HAP-1 (cell line): Measurements from ENCODE around the gene EIF1.

Experiments
- DNase-seq, 2 experiments: peaks; one replicate each; pipeline ENCODE4 v3.0.0-alpha.2; 2016 to 2020; ENCODE audit warnings: low spot score in 2 of 2
- H3K27me3 ChIP-seq: fragments of 250-450 bp; sonication (Bioruptor Pico); 2 replicates; pipeline ENCODE4 v1.5.1; 2020; ENCODE audit warnings: low read depth, mild to moderate bottlenecking, moderate library complexity
- H3K36me3 ChIP-seq: fragments of 250-450 bp; sonication (Bioruptor Pico); replicated peaks from 2 replicates; pipeline ENCODE4 v1.5.1; 2020; ENCODE audit warnings: mild to moderate bottlenecking
- H3K4me1 ChIP-seq: fragments of 250-450 bp; sonication (Bioruptor Pico); 2 replicates; pipeline ENCODE4 v1.5.1; 2020; ENCODE audit warnings: mild to moderate bottlenecking
- H3K4me3 ChIP-seq: fragments of 250-450 bp; sonication (Bioruptor Pico); 2 replicates; pipeline ENCODE4 v1.5.1; 2020; ENCODE audit warnings: mild to moderate bottlenecking, moderate library complexity
- H3K9me3 ChIP-seq: fragments of 250-450 bp; sonication (Bioruptor Pico); 2 replicates; pipeline ENCODE4 v1.5.1; 2020; ENCODE audit warnings: mild to moderate bottlenecking, moderate library complexity
- in situ Hi-C: fragments of 300-500 bp; cut with MboI; formaldehyde crosslinking; loops from 3 replicates; pipeline ENCODE4 v1.14.3; 2020; ENCODE audit warnings: low sequenced_read_pairs, inconsistent platforms, mixed read lengths

The EIF1 gene

DNA sequence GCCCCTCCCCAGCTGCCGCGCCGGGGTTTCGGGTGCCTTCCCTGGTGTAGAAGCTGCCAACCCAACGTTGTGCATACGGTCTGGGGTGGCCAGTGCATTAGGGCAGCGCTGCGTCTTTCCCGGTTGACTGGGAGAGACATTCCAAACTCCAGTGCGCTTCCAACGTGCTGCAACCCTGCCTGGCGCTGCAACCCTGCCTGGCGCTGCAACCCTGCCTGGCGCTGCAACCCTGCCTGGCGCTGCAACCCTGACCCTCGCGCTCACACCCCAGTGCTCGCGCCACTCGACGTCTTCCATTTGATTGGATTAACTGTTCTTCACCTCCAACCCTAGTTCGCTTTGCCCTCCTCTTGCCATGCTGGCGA, 46.2 kb downstream of the EIF1 start:
- Histone ChIP-seq H3K4me3 (peak overlapping the region; percentile 75), H3K27me3 (peaks cover 27% of the 10 kb centered on the region), H3K4me1 (peaks cover 6% of the 10 kb centered on the region; the same call in 1 of the 2 replicates), H3K9me3 (no peaks in the 10 kb centered on the region), H3K36me3 (no peaks in the 10 kb centered on the region)
- in situ Hi-C loops, result loop anchor here (5.0 kb wide), 1 partner anchor 67 kb away; no protein-coding TSS in a partner anchor
- no peak for DNase-seq

GRCh38 chr17:41735744-41736143, 47.1 kb downstream of the EIF1 start:
- no peaks in the 10 kb centered on the region for H3K36me3 ChIP-seq
- H3K9me3 ChIP-seq, result no peaks in the 10 kb centered on the region
- in situ Hi-C loops, result loop anchor here (5.0 kb wide), 1 partner anchor 67 kb away; no protein-coding TSS in a partner anchor
- DNase-seq, result no peak
- peaks cover 6% of the 10 kb centered on the region; the same call in 1 of the 2 replicates for H3K4me1 ChIP-seq
- H3K27me3 ChIP-seq, result peaks cover 27% of the 10 kb centered on the region
- no peak overlapping the region for H3K4me3 ChIP-seq

DNA sequence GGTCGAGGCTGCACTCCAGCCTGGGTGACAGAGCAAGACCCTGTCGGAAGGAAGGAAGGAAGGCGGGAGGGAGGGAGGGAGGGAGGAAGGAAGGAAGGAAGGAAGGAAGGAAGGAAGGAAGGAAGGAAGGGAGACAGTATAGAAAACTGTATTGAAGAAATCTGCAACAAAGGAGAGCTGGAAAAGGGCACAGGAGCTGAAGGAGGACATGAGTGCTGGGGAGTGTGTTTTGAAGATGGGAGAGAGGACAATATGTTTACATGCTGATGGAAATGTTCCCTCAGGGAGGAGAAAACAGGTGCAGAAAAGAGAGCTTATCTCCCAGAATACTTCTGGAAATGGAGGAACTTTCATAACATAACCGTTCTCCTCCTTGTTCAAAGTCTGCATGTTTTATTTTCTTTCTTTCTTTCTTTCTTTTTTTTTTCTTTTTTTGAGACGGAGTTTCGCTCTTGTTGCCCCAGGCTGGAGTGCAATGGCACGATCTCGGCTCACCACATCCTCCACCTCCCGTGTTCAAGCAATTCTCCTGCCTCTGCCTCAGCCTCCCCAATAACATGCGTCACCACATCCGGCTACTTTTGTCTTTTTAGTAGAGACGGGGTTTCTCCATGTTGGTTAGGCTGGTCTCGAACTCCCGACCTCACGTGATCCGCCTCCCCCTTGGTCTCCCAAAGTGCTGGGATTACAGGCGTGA, 48.4 kb downstream of the EIF1 start:
- in situ Hi-C loops, result loop anchor here (5.0 kb wide), 1 partner anchor 65 kb away; no protein-coding TSS in a partner anchor
- Histone ChIP-seq H3K36me3 (no peaks in the 10 kb centered on the region), H3K4me3 (no peak overlapping the region), H3K4me1 (peaks cover 6% of the 10 kb centered on the region; the same call in 1 of the 2 replicates), H3K9me3 (no peaks in the 10 kb centered on the region), H3K27me3 (peaks cover 27% of the 10 kb centered on the region)
- DNase-seq, result no peak

DNA sequence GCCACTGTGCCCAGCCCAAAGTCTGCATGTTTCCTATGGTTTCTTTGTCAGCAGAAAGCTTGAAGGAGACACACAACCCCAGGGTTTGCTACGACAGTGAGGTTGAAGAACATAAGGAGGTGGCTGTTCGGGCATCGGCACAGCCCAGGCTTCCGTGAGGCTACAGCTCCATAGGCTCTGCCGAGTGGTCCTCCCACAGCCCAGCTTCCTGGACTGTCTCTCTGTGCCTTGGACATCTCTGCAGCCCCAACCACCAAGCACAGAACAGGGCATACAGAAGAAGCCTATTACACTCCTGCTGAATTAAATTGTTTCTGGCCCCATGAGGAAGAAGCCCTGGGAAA, 49.0 kb downstream of the EIF1 start:
- no peak for DNase-seq
- H3K9me3 ChIP-seq, result no peaks in the 10 kb centered on the region
- H3K4me1 ChIP-seq, result peaks cover 6% of the 10 kb centered on the region; the same call in 1 of the 2 replicates
- H3K36me3 ChIP-seq, result no peaks in the 10 kb centered on the region
- H3K27me3 ChIP-seq, result peaks cover 27% of the 10 kb centered on the region
- in situ Hi-C loops, result loop anchor here (5.0 kb wide), 1 partner anchor 65 kb away; no protein-coding TSS in a partner anchor
- no peak overlapping the region for H3K4me3 ChIP-seq

- Histone ChIP-seq H3K4me3 (no peak overlapping the region), H3K9me3 (no peaks in the 10 kb centered on the region), H3K4me1 (peaks cover 6% of the 10 kb centered on the region; the same call in 1 of the 2 replicates), H3K27me3 (peaks cover 27% of the 10 kb centered on the region), H3K36me3 (no peaks in the 10 kb centered on the region)
- peak; percentile 77 to 90 for DNase-seq
- in situ Hi-C loops, result loop anchor here (5.0 kb wide), 1 partner anchor 64 kb away; no protein-coding TSS in a partner anchor
These were observed 49.6 kb downstream of the EIF1 start for GRCh38 chr17:41738077-41738800.

GRCh38 chr17:41738801-41739112, 50.1 kb downstream of the EIF1 start:
- in situ Hi-C loops, result loop anchor here (5.0 kb wide), 1 partner anchor 64 kb away; no protein-coding TSS in a partner anchor
- DNase-seq, result no peak
- Histone ChIP-seq H3K4me3 (no peak overlapping the region), H3K27me3 (peaks cover 27% of the 10 kb centered on the region), H3K4me1 (peaks cover 6% of the 10 kb centered on the region; the same call in 1 of the 2 replicates), H3K9me3 (no peaks in the 10 kb centered on the region), H3K36me3 (no peaks in the 10 kb centered on the region)

DNA sequence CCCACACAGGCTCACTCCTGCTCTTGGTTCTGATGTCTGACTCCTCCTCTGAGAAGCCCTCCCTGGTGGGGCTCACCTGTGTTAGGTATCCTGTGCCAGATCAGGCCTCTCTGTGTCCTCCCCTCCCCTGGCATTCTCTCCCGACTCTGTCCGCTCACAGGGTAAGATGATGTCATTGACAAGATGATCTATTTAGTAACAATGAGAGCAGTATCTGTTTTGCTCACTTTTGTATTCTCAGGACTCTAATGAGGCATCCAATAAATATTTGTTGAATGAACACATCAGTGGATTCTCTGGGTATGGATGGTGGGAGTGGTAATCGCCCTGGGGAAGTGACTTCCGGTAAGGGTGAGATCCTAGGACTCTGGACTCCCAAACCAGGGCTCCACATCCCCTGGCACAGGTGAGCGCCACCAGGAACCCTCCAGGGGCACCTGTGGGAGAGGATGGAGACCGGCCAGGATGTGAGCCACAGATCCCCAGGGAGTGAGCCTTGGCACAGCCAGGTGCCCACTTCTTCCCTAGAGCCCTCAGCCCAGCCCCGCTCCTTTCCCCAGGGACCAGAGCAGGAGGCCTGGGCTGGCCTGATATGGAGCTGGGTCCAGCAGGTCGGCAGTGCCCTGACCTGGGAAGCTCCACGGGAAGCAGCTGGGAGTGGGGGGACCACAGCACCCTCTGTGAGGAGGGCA, 51.1 kb downstream of the EIF1 start:
- no peak overlapping the region for H3K4me3 ChIP-seq
- H3K9me3 ChIP-seq, result no peaks in the 10 kb centered on the region
- peaks cover 6% of the 10 kb centered on the region; the same call in 1 of the 2 replicates for H3K4me1 ChIP-seq
- peaks cover 26% of the 10 kb centered on the region for H3K27me3 ChIP-seq
- H3K36me3 ChIP-seq, result no peaks in the 10 kb centered on the region
- in situ Hi-C loops, result loop anchor here (5.0 kb wide), 1 partner anchor 62 kb away; no protein-coding TSS in a partner anchor
- no peak for DNase-seq

- Histone ChIP-seq H3K36me3 (no peaks in the 10 kb centered on the region), H3K27me3 (peaks cover 19% of the 10 kb centered on the region), H3K4me3 (no peak overlapping the region), H3K9me3 (no peaks in the 10 kb centered on the region), H3K4me1 (peaks cover 3% of the 10 kb centered on the region; the same call in 1 of the 2 replicates)
- DNase-seq, result no peak
- in situ Hi-C loops, result no loop called here
These were observed 51.8 kb downstream of the EIF1 start for GRCh38 chr17:41740506-41740905.

DNA sequence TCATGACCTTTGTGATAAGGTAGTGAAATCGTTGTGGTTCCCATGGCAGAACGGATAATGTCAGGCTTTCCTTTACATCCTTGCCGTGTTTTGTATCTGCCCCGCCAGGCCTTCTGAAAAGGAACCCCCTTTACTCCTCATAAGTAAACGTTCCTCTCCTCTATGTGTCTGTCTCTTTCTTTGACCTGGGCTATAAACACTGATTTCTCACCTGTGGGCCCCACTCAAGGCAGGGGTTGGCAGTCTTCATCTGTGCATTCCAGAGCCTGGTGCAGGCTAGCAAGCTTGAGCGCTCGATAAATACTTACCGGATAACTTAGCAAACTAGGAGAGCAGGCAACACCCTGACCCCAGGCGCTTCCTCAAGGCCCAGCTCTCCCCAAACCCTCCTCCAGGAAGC, 53.0 kb downstream of the EIF1 start:
- no peak for DNase-seq
- H3K36me3 ChIP-seq, result no peaks in the 10 kb centered on the region
- H3K27me3 ChIP-seq, result peaks cover 10% of the 10 kb centered on the region
- no peaks in the 10 kb centered on the region for H3K9me3 ChIP-seq
- peaks cover 3% of the 10 kb centered on the region; the same call in 1 of the 2 replicates for H3K4me1 ChIP-seq
- no peak overlapping the region for H3K4me3 ChIP-seq
- in situ Hi-C loops, result no loop called here
